ENCODE measurements around the gene RSAD2.

The RSAD2 gene

GRCh38 chr2:6908291-6908690 is 30.7 kb downstream of the RSAD2 start:
- DNase-seq = no peak

GRCh38 chr2:6909431-6910385 is 32.1 kb downstream of the RSAD2 start:
- no peak for DNase-seq

DNA sequence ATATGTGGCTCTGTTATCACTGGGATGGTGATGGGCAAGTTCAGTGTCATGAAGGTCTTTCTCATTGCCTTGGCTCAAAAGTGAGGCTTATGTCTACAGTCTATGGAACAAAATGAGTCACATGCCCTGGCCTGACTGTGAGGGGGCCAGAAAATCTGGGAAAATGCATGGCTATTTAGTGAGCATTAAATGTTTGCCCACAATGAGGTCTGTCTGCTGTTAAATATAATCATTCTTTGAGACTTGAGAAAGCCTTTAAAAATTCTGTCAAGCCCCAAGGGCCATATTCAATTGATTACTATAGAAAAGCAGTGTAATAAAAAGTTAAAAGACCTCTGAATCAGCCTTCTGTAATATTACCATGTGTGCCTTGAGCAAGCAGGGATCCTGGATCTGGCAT is 34.1 kb downstream of the RSAD2 start:
- DNase-seq = no peak

DNA sequence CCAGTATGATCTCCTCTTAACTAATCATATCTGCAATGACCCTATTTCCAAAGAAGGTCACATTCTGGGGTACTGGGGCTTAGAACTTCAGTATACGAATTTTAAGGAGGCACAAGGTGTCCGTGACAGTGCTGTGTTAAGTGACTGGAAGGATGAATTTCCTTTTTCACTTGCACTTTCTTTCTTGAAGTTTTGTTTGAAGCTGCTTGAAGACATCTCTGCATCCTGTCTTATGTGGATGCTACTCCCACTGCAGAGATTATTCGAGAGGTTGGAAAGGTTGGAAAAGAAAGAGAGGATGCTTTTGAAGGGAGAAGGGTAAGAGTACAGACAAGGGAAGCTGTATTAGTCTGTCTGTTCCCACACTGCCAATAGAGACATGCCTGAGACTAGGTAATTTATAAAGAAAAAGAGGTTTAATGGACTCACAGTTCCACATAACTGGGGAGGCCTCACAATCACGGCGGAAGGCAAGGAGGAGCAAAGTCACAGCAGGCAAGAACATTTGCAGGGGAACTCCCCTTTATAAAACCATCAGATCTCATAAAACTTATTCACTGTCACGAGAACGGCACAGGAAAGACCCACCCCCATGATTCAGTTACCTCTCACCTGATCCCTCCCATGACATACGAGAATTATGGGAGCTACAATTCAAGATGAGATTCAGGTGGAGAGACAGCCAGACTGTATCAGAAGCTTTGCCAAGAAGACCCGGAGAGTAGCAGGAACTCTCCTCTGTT is 36.0 kb downstream of the RSAD2 start:
- DNase-seq = peak; percentile 54 to 64

- DNase-seq = peak; percentile 22 to 38
Observed at GRCh38 chr2:6914828-6915227, 37.3 kb downstream of the RSAD2 start.

DNA sequence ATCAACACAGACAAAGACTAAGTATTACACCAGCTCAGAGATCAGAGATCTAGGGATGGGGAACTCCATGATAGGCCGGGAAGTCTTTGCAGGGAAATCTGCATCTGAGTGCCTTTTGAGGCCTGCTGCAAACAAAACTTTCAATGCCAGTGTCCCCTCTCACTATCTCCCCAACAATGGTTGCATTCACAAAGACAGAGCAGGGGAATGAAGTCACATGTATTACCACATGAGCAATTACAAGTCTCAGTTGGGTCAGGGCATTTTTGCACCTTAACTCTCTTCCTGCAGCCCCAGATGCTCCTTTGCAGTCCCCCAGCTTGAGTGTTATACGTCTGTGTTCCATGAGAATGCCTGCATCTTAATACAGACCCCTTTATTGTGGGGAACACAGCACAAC is 37.8 kb downstream of the RSAD2 start:
- no peak for DNase-seq

DNA sequence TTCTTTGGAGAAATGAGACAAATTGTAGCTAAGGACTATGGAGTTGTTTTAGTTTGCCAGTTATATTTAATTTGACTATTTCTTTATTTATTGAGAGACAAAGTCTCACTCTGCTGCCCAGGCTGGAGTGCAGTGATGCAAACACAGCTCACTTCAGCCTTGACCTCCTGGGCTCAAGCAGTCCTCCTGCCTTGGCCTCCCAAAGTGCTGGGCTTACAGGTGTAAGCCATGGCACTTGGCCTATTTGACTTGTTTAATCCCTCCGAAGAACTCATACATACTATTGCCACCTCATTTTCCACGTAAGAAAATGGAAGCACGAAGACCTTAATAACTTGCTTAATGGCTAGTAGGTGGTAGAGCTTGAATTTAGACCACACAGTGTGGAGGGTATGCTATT is 38.6 kb downstream of the RSAD2 start:
- no peak for DNase-seq

DNA sequence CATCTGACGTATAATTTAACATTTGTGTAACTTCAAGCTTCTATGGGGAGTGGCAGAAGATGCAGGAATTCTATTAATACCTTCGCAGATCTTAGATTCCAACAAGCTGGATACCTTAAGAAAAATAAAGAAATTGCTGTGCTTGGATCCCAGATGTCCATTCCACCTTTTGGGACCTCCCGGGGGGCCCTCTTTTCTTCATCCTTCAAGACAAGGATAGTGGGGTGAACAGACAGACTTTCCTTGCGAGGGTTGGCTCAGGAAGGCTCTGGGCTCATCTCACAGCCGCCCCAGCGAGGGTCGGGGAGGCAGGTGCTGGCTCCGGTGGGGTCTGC is 39.1 kb downstream of the RSAD2 start:
- no peak for DNase-seq

- peak; percentile 70 to 72 for DNase-seq
Observed at GRCh38 chr2:6917071-6917760, 39.6 kb downstream of the RSAD2 start, which contains the start of gene RNF144A. TSS of gene RNF144A (plus strand) at chr2:6917412. CDS start at chr2:6996927, 79,515 bp downstream.

DNA sequence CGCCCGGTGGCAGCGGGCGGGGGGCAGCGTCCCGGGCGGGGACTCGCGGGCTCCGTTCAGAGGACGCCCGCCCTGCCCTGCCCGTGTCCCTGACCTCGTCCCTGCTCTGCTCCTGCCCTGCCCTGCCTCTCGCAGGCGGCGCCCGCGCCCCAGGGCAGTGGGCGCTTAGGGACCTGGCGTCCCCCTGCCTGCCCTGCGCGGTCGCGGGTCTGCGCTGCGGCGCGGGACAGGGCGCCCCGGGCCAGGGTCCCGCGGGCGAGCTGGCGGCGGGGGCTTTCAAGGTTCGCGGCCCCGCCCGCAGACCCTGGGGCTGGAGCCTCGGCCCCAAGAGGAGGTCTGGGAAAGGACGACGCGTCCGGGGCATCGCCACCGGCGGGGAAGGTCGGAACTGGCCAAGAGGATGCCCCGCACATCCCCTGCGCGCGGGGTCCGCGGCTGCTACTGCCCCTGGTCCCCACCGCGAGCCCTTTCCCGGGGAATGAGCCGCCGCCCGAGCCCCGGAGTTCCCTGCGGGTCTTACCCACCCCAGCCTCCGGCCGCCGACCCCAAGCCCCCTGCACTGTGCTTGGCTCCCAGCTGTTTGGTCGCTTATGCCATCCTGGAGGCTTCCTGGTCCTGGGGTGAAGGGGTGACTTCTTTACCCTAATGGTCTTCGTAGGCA is 40.3 kb downstream of the RSAD2 start:
- peak in 1 of 2 experiments; percentile 39 for DNase-seq

- no peak for DNase-seq
Observed at GRCh38 chr2:6919901-6920742, 42.5 kb downstream of the RSAD2 start.

DNA sequence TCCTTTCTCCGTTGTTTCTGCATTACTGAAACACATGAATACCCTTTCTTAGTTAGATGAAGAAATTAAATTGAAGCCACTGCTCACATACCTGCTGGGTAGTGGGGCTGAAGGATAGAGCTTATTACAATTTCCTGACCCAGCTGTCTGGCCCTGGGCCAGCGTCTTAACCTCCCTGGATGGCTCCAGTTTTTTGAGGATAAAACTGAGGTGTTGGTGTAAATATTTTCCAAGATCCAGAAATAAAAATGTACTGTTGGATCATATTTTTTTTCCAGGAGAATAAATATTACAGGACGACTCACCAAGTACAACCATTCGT is 43.1 kb downstream of the RSAD2 start:
- DNase-seq = no peak

DNA sequence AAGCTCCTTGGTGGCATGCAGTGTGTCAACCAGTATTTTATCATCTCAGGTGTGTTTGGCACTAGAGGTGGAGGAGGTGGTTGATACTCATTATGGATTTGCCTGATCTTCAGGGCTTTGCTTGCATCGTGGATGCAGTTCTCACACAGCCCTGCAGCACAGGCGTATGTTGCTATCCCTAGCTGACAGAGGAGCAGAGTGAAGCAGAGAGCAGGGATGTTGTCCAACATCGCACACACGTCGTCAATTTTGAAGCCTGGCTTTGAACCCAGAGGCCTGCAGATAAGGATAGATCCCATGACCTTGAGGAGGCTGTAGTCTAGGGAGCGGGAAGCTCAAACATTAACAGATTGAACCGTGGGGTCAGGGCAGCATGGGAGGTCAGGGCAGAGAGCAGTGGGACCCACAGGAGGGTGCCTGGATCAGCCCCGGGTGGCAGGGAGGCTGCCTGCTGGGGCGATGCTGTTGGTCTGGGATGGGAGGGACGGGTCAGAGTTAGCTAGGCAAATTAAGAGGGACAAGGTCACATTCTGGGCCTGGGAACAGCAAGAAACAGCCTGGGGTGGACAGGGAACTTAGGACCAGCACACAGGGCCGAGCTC is 43.8 kb downstream of the RSAD2 start:
- no peak for DNase-seq

- DNase-seq = no peak
Observed at GRCh38 chr2:6922201-6922656, 44.7 kb downstream of the RSAD2 start.

- DNase-seq = no peak
Observed at GRCh38 chr2:6923319-6923718, 45.7 kb downstream of the RSAD2 start.

GRCh38 chr2:6924101-6924923 is 46.7 kb downstream of the RSAD2 start:
- DNase-seq = no peak

GRCh38 chr2:6924924-6925409 is 47.4 kb downstream of the RSAD2 start:
- no peak for DNase-seq

- no peak for DNase-seq
Observed at GRCh38 chr2:6926071-6926732, 48.6 kb downstream of the RSAD2 start.

DNA sequence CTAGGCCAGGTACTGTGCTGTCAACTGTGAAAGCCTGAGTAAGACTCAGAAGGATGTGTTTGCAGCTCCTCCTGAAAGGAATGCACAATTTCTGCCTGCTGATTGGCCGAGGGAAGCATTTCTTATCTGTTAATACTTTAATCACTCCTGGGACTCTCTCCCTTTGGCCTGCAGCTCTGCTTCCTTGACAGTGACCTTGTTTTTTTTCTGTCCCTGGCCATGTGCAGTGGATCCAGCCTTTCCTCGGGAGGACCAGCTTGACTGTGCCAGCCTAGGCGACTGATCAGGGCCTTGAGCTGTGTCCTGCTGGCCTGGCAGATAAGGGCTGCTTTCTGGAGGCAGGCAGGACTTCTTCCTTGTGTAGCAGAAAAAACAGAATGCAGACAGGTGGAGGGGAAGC is 49.6 kb downstream of the RSAD2 start:
- DNase-seq = no peak

DNA sequence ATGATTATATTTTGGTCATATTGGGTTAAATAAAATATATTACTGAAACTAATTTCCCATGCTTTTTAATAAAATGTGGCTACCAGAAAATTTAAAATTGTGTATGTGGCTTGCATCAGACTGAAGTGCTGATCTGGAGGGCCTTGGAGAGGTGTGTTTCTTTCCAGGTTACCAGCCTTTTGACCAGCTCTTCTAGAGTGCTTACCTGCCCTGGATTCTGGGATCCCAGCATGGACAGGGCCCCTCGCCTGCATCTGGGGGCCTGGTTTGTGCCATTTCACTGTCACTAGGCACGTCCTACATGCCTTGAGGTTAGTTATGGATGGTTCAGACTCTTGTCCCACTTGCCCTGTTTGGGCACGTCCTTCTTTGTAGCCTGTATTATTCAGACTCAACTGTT is 50.2 kb downstream of the RSAD2 start:
- no peak for DNase-seq

Measured in activated CD4-positive, alpha-beta T cell treated with anti-CD3 and anti-CD28 coated beads, Interleukin-2, amount 50 U/mL, for 48 hours (primary cell).